Measurements from ENCODE around the gene HTRA3.

DNA sequence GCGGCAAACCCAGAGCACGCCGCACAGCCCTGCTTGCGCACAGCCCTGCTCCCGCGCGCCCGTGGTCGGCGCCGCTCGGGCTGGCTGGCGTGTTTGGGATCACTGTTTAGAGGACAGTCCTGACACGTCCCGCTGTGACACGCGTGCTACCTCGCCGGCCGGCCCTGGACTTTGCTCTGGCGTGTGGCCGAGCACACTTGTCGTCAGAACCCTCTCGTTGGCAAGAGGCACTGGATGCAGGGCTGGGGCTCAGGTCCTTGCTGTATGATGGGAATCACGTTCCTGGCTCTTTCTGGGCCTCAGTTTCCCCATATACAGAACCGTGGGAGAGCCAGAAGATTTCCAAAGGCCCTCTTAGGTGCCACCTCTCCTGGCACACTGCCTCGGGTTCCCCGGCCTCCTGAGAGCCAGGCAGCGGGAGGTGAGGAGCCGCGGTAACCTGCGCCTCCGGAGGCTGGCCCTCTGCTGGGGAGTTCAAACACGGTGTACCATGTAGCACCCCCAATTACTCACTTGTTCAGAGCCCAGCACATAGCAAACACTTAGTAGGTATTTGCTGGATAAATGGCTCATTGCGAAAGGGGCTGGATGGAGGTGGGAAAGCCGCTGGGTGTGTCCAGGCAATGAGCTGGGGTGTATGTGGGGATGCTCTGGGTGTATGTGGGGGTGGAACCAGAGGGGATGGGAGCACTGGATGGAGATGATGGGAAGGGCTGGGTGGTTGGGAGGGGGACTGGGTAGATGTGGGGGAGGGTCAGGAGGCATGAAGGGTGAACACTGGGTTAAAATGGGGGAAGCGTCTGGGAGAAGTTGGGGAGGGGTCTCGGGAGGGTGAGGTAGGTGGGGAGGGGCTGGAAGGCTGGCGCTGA is 76.6 kb downstream of the HTRA3 start:
- TF ChIP-seq, protein P1, sequence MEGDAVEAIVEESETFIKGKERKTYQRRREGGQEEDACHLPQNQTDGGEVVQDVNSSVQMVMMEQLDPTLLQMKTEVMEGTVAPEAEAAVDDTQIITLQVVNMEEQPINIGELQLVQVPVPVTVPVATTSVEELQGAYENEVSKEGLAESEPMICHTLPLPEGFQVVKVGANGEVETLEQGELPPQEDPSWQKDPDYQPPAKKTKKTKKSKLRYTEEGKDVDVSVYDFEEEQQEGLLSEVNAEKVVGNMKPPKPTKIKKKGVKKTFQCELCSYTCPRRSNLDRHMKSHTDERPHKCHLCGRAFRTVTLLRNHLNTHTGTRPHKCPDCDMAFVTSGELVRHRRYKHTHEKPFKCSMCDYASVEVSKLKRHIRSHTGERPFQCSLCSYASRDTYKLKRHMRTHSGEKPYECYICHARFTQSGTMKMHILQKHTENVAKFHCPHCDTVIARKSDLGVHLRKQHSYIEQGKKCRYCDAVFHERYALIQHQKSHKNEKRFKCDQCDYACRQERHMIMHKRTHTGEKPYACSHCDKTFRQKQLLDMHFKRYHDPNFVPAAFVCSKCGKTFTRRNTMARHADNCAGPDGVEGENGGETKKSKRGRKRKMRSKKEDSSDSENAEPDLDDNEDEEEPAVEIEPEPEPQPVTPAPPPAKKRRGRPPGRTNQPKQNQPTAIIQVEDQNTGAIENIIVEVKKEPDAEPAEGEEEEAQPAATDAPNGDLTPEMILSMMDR (conservative IDR thresholded peaks at IDR 0.05; ENCODE audit: low read depth in 2 of 2), result no peak
- TF ChIP-seq POLR2AphosphoS5 (IDR thresholded peaks at IDR 0.05; ENCODE audit: low read depth) (no peak), EZH2 (IDR thresholded peaks at IDR 0.05; ENCODE audit: low read depth, unreplicated experiment) (no peak), EZH2phosphoT487 (IDR thresholded peaks at IDR 0.05; ENCODE audit: unreplicated experiment) (no peak), JUNB (IDR thresholded peaks at IDR 0.05; ENCODE audit: unreplicated experiment) (no peak)
- TF ChIP-seq, protein P2, sequence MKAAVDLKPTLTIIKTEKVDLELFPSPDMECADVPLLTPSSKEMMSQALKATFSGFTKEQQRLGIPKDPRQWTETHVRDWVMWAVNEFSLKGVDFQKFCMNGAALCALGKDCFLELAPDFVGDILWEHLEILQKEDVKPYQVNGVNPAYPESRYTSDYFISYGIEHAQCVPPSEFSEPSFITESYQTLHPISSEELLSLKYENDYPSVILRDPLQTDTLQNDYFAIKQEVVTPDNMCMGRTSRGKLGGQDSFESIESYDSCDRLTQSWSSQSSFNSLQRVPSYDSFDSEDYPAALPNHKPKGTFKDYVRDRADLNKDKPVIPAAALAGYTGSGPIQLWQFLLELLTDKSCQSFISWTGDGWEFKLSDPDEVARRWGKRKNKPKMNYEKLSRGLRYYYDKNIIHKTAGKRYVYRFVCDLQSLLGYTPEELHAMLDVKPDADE (IDR thresholded peaks at IDR 0.05), result no peak
- TF ChIP-seq, protein P3, sequence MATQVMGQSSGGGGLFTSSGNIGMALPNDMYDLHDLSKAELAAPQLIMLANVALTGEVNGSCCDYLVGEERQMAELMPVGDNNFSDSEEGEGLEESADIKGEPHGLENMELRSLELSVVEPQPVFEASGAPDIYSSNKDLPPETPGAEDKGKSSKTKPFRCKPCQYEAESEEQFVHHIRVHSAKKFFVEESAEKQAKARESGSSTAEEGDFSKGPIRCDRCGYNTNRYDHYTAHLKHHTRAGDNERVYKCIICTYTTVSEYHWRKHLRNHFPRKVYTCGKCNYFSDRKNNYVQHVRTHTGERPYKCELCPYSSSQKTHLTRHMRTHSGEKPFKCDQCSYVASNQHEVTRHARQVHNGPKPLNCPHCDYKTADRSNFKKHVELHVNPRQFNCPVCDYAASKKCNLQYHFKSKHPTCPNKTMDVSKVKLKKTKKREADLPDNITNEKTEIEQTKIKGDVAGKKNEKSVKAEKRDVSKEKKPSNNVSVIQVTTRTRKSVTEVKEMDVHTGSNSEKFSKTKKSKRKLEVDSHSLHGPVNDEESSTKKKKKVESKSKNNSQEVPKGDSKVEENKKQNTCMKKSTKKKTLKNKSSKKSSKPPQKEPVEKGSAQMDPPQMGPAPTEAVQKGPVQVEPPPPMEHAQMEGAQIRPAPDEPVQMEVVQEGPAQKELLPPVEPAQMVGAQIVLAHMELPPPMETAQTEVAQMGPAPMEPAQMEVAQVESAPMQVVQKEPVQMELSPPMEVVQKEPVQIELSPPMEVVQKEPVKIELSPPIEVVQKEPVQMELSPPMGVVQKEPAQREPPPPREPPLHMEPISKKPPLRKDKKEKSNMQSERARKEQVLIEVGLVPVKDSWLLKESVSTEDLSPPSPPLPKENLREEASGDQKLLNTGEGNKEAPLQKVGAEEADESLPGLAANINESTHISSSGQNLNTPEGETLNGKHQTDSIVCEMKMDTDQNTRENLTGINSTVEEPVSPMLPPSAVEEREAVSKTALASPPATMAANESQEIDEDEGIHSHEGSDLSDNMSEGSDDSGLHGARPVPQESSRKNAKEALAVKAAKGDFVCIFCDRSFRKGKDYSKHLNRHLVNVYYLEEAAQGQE (IDR thresholded peaks at IDR 0.05; ENCODE audit: unreplicated experiment), result no peak
